ENCODE data around the gene IGFBP2. TPM values are rescaled to one million over a fixed set of nuclear protein-coding genes. Genes with fewer than 3 reads are reported as not detected.

IGFBP2 gene
- total RNA-seq, 1 donor from 2014 or later = 2,855 TPM

GRCh38 chr2:216660496-216660895, 27.3 kb downstream of the IGFBP2 start:
- no peak overlapping the region for H3K4me3 Mint-ChIP-seq (ENCODE audit: unreplicated experiment)
- peaks cover 72% of the 10 kb centered on the region for H3K36me3 Mint-ChIP-seq (ENCODE audit: unreplicated experiment)
- no peak for TF ChIP-seq CTCF (IDR thresholded peaks at IDR 0.05)
- no peaks in the 10 kb centered on the region for H3K9me3 Mint-ChIP-seq (ENCODE audit: unreplicated experiment)
- H3K27ac Mint-ChIP-seq (ENCODE audit: unreplicated experiment) = peak overlapping the region; percentile 95
- H3K4me1 Mint-ChIP-seq (ENCODE audit: unreplicated experiment) = peaks cover 65% of the 10 kb centered on the region
- DNase-seq (ENCODE audit: extremely low spot score, unreplicated experiment) = no peak
- H3K27me3 Mint-ChIP-seq (ENCODE audit: unreplicated experiment) = no peaks in the 10 kb centered on the region

- Mint-ChIP-seq H3K27me3 (ENCODE audit: unreplicated experiment) (no peaks in the 10 kb centered on the region), H3K4me1 (ENCODE audit: unreplicated experiment) (peaks cover 67% of the 10 kb centered on the region), H3K4me3 (ENCODE audit: unreplicated experiment) (no peak overlapping the region), H3K9me3 (ENCODE audit: unreplicated experiment) (no peaks in the 10 kb centered on the region), H3K36me3 (ENCODE audit: unreplicated experiment) (peaks cover 70% of the 10 kb centered on the region), H3K27ac (ENCODE audit: unreplicated experiment) (peak overlapping the region; percentile 95)
- no peak for TF ChIP-seq CTCF (IDR thresholded peaks at IDR 0.05)
- DNase-seq (ENCODE audit: extremely low spot score, unreplicated experiment) = no peak
Measured at GRCh38 chr2:216661051-216661450, 27.8 kb downstream of the IGFBP2 start.

GRCh38 chr2:216661639-216662375, 28.6 kb downstream of the IGFBP2 start:
- H3K27me3 Mint-ChIP-seq (ENCODE audit: unreplicated experiment) = no peaks in the 10 kb centered on the region
- peak overlapping the region; percentile 95 for H3K27ac Mint-ChIP-seq (ENCODE audit: unreplicated experiment)
- H3K4me3 Mint-ChIP-seq (ENCODE audit: unreplicated experiment) = no peak overlapping the region
- peaks cover 72% of the 10 kb centered on the region for H3K36me3 Mint-ChIP-seq (ENCODE audit: unreplicated experiment)
- no peak for TF ChIP-seq CTCF (IDR thresholded peaks at IDR 0.05)
- peaks cover 64% of the 10 kb centered on the region for H3K4me1 Mint-ChIP-seq (ENCODE audit: unreplicated experiment)
- no peak for DNase-seq (ENCODE audit: extremely low spot score, unreplicated experiment)
- H3K9me3 Mint-ChIP-seq (ENCODE audit: unreplicated experiment) = no peaks in the 10 kb centered on the region

- Mint-ChIP-seq H3K4me3 (ENCODE audit: unreplicated experiment) (no peak overlapping the region), H3K4me1 (ENCODE audit: unreplicated experiment) (peaks cover 51% of the 10 kb centered on the region), H3K9me3 (ENCODE audit: unreplicated experiment) (no peaks in the 10 kb centered on the region), H3K27ac (ENCODE audit: unreplicated experiment) (no peak overlapping the region), H3K27me3 (ENCODE audit: unreplicated experiment) (no peaks in the 10 kb centered on the region), H3K36me3 (ENCODE audit: unreplicated experiment) (peaks cover 72% of the 10 kb centered on the region)
- TF ChIP-seq CTCF (IDR thresholded peaks at IDR 0.05) = no peak
- no peak for DNase-seq (ENCODE audit: extremely low spot score, unreplicated experiment)
Measured at GRCh38 chr2:216663106-216663505, 29.9 kb downstream of the IGFBP2 start.

GRCh38 chr2:216663846-216664245, 30.6 kb downstream of the IGFBP2 start:
- no peaks in the 10 kb centered on the region for H3K9me3 Mint-ChIP-seq (ENCODE audit: unreplicated experiment)
- no peak for DNase-seq (ENCODE audit: extremely low spot score, unreplicated experiment)
- H3K27me3 Mint-ChIP-seq (ENCODE audit: unreplicated experiment) = no peaks in the 10 kb centered on the region
- H3K4me1 Mint-ChIP-seq (ENCODE audit: unreplicated experiment) = peaks cover 44% of the 10 kb centered on the region
- H3K36me3 Mint-ChIP-seq (ENCODE audit: unreplicated experiment) = peaks cover 69% of the 10 kb centered on the region
- H3K27ac Mint-ChIP-seq (ENCODE audit: unreplicated experiment) = peak overlapping the region; percentile 76
- TF ChIP-seq CTCF (IDR thresholded peaks at IDR 0.05) = no peak
- no peak overlapping the region for H3K4me3 Mint-ChIP-seq (ENCODE audit: unreplicated experiment)

Data from osteocyte (in vitro differentiated cells).